Nephron (organoid): ENCODE measurements around the gene HOXA7.

ENCODE experiments used
- H3K27ac Mint-ChIP-seq, 3 experiments: 2 replicates each; pipeline ENCODE4 v1.8.0; 2020; ENCODE audit warnings: mixed read lengths in 3 of 3, mild to moderate bottlenecking in 2 of 3, moderate library complexity in 1 of 3
- H3K27me3 Mint-ChIP-seq: 2 replicates; pipeline ENCODE4 v1.8.0; 2021; ENCODE audit warnings: low read depth, mild to moderate bottlenecking, moderate library complexity, mixed read lengths
- H3K36me3 Mint-ChIP-seq: 2 replicates; pipeline ENCODE4 v1.8.0; 2020; ENCODE audit warnings: low read depth, mixed read lengths
- H3K4me1 Mint-ChIP-seq: 2 replicates; pipeline ENCODE4 v1.8.0; 2020; ENCODE audit warnings: mixed read lengths
- H3K4me3 Mint-ChIP-seq, 3 experiments: 2 replicates each; pipeline ENCODE4 v1.8.0; 2020; ENCODE audit warnings: mild to moderate bottlenecking in 3 of 3, mixed read lengths in 3 of 3, moderate library complexity in 2 of 3
- H3K9me3 Mint-ChIP-seq: 2 replicates; pipeline ENCODE4 v1.8.0; 2020; ENCODE audit warnings: mixed read lengths
- TF ChIP-seq, protein P1 (sequence below), 3 experiments: fragments of 200-600 bp; sonication (generic); IDR thresholded peaks; one replicate each; pipeline ENCODE4 v1.5.0; 2021; ENCODE audit warnings: antibody characterized with exemption in 3 of 3; ENCODE audit not compliant: unreplicated experiment in 3 of 3

The HOXA7 gene

DNA sequence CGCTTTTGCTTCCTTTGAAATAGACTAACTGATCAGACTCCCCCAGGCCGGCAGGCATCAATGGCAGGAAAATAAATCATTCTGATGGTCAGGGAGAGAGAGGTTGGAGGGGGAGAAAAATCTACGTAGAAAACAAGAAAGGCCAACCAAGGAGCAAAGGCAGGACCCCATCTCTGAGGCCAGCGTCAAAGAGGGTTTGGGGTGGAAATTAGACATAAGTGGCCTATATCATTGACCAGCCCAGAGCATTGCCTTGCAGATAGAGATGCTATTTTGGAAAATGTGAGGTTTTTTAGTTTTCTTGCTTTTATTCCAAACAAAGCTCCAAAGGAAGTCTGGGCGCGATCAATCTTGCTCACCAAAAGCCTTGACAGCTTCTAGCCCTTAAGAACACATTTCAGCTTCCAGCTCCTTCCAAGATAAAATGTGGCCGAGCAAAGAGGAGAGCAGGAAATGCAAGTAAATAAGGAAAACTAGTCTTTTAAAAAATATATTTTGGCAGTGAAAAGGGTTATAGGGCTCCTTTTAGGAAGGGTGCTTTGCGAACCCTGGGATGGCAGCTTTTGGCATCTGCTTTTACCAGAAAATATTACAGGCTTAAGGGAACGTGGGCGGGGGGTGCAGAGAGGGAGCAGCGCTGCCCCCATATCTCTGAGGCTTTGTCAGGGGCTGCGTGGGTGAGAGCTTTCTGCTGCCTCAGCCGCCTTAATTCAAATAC, 52.0 kb downstream of the HOXA7 start:
- H3K4me3 Mint-ChIP-seq, result peak overlapping the region; percentile 83 to 96 (median 85)
- peaks cover 87% of the 10 kb centered on the region for H3K4me1 Mint-ChIP-seq
- H3K36me3 Mint-ChIP-seq, result peaks cover 47% of the 10 kb centered on the region

More for the DNA sequence above, 52.0 kb downstream of the HOXA7 start:
- Mint-ChIP-seq H3K9me3 (no peaks in the 10 kb centered on the region), H3K27me3 (peaks cover 34% of the 10 kb centered on the region), H3K27ac (peak overlapping the region; percentile 99 to 100 (median 100))
- TF ChIP-seq, protein P1, sequence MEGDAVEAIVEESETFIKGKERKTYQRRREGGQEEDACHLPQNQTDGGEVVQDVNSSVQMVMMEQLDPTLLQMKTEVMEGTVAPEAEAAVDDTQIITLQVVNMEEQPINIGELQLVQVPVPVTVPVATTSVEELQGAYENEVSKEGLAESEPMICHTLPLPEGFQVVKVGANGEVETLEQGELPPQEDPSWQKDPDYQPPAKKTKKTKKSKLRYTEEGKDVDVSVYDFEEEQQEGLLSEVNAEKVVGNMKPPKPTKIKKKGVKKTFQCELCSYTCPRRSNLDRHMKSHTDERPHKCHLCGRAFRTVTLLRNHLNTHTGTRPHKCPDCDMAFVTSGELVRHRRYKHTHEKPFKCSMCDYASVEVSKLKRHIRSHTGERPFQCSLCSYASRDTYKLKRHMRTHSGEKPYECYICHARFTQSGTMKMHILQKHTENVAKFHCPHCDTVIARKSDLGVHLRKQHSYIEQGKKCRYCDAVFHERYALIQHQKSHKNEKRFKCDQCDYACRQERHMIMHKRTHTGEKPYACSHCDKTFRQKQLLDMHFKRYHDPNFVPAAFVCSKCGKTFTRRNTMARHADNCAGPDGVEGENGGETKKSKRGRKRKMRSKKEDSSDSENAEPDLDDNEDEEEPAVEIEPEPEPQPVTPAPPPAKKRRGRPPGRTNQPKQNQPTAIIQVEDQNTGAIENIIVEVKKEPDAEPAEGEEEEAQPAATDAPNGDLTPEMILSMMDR (IDR thresholded peaks at IDR 0.05; ENCODE audit: unreplicated experiment in 3 of 3), result no peak
